ENCODE data around the gene CASP2.
A peak's percentile ranks its signal among the peaks of the same experiment; 100 is the strongest.

Gene CASP2

DNA sequence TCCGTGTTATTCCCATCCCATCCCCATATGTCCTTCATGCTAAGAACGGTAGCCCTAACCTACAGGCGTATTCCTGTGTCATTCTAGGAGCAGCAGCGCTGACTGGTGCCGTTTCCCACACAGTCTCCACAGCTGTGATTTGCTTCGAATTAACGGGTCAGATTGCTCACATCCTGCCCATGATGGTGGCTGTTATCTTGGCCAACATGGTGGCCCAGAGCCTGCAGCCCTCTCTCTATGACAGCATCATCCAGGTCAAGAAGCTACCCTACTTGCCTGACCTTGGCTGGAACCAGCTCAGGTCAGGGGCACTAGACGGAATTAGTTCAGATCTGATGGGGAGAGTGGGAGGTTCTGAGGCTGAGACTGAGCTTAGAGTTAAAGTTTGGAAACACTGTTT, 53.7 kb downstream of the CASP2 start:
- no peak for DNase-seq

DNA sequence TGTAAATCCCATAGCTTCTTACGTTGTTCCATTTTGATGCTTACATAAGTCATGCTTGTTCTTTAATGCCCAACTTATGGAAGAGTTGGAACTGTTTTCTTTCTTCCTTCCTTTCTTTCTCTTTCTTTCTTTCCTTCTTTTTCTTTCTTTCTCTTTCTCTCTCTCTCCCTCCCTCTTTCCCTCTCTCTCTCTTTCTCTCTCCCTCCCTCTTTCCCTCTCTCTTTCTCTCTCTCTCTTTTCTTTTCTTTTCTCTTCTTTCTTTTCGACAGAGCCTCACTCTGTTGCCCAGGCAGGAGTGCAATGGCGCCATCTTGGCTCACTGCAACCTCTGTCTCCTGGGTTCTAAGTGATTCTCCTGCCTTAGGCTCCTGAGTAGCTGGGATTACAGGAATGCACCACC, 55.4 kb downstream of the CASP2 start:
- no peak for DNase-seq

DNA sequence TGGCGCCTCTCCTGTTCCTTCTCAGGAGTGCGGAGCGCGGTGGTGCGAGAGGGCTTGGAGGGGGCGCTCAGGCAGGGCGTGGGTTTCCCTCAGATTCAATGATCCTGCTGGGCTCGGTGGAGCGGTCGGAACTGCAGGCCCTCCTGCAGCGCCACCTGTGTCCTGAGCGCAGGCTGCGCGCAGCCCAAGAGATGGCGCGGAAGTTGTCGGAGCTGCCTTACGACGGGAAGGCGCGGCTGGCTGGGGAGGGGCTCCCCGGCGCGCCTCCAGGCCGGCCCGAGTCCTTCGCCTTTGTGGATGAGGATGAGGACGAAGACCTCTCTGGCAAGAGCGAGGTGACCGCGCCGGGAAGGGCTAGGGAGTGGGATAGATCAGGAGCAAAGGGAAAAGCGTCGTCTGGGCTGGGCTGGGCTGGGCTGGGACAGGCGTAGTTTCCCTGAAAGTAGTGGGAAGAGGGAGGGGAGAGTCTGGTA, 57.3 kb downstream of the CASP2 start:
- DNase-seq = peak; percentile 72

DNA sequence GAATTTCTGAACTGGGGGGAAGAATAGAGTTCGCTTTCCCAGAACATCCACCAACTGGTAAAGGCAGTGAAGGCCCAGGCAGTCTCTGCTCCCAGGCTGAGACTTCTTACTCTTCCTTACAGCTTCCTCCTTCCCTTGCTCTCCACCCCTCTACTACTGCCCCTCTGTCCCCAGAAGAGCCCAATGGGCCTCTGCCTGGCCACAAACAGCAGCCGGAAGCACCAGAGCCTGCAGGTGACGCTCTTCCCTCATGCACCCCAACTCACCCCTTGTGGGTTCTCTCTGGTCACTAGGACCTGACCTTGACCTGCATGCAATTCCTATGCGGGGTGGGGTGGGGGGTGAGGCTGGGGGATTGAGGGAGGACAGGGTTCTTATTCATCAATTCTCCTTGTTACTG, 57.9 kb downstream of the CASP2 start:
- DNase-seq = no peak

DNA sequence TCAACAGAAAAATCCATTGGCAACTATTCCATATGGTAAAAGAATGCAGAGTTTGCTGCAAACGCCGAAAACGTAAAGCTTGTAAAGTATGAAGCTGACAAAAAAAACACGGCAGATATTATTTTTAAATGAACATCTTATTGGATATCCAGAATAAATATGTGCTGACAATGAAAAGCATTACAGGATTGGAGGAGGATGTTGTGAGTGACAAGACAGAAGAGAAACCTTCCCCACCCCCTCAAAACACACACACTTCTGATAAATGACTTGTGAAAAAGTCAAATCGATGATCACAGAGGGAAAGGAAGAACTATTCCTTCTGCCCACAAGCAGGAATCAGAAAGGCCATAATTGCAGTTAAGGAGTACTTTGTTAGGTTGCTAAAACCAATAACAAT, 59.8 kb downstream of the CASP2 start:
- DNase-seq = no peak

DNA sequence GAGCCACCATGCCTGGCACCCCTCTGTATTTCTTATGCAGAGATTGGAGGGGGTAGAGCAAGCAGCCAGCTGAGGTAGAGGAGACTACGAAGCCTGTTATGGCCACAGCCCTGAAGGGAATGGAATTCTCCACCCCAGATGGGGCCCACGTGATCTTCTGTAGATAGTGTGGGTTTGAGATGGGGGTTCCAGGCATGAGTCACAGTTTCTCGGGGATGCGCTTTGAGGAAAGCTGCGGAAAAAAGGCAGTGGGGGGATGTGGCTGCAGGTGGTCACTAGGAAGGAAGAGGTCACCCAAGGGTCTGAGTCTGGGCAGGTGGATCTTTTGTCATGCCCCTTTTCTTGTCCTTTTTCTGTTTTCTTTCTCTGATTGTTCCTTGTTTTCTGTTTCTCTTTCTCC, 62.9 kb downstream of the CASP2 start:
- no peak for DNase-seq

DNA sequence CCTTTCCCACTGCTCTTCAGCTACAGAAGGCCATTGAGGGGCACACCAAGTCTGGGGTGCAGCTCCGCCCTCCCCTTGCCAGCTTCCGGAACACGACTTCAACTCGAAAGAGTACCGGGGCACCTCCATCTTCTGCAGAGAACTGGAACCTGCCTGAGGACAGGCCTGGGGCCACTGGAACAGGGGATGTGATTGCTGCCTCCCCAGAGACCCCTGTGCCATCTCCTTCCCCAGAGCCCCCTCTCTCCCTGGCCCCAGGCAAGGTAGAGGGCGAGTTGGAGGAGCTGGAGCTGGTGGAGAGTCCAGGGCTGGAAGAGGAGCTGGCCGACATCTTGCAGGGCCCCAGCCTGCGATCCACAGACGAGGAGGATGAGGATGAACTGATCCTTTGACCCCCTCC, 63.4 kb downstream of the CASP2 start:
- DNase-seq = no peak

DNA sequence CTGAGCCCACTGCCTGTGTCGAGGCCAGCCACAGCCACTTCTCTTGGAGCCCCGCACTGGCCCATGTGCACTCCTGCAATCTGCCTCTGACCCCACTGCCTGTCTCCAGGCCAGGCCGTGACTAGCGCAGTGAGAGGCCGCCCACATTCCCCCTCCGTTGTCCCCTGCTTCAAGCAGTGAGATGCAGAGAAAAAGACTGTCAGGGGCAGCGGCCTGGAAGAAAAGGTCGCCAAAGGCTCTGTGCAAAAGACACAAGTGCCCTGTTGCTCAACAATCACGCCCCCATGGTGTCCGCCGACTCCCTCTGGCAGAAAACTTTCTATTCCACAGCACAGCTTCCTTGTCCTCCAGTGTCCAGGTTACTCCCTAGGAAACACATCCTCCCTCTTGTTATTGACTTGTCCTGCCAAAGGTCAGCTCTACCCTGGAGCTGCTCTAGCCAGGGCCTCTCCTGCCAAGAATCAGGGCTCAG, 64.4 kb downstream of the CASP2 start:
- no peak for DNase-seq

DNA sequence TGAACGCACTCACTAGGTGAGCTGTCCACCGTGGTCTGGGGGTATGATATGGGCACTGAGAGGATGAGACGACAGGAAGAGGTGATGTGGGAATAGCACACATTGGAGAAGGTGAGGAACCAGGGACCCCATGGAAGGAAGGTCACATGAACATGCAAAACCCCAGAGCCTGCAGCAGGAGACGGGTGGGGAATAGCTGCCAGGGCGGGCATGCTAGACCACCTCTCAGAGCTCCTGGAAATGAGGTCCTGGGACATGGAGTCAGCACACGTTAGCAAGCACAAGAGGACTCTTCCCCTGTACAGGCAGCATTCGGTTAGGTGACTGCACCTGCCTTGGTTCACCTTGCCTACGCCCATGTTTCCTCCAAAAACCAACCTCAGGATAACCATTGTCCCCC, 66.2 kb downstream of the CASP2 start:
- no peak for DNase-seq

DNA sequence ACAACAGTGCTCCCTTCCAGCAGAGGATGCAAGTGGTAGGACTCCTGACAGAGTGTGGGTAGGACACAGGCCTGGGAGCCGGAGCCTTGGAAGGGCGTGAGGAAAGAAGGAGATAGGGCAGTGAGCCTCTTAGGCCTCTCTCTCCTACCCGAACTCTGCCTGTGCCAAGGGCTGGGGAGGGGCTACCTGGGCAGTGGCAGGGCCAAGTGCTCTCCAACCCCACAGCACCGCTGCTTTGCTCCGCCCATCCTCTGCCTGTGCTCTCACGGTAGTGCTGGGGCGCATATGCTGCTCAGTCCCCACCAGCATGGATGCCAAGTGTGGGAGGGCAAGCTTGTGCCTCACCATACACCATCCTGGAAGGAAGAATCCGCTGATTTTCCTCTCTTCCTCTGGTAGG, 66.8 kb downstream of the CASP2 start:
- no peak for DNase-seq

DNA sequence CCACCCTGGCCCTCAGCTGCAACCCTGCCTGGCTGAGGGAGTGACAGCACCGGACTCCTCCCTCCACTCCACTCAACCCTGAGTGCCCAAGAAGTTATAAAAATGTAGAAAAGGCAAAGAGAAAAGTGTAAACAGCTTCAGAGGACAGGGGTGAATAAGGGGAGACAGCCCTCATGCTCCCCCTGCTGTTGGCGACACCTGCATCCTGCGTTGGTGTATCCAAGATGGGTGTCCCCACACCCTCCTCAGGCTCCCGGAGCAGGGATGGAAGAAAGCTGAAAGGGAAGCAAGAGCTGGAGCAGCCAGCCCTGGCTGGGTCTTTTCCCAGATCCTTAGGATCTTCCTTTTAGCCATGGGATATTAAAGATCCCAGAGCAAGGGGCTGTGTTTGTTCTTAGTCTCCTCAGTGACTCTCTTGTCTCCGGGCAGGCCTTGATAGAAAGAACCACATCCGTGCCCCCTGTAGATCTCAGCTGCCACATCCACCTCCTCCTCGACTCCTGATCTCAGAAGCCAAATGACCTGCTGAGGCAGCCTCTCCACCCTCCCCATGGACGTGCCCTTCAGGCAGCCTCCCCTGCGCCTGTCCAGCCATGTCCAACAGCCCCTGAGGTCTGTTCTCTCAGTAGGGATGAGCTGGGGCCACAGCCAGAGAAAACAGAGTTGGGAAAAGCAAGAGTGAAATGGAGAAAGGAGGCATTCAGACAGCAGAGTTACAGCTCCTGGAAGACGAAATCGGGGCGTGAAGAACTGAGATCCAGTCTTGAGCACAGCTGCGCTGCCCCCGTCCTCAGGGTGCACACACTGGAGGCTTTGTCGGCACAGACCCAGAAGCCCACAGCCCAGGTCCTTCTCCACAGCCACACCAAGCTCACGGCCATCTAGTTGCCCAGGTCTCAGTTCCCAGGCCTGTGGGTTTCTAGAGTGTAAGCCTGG, 67.6 kb downstream of the CASP2 start:
- DNase-seq = no peak

DNA sequence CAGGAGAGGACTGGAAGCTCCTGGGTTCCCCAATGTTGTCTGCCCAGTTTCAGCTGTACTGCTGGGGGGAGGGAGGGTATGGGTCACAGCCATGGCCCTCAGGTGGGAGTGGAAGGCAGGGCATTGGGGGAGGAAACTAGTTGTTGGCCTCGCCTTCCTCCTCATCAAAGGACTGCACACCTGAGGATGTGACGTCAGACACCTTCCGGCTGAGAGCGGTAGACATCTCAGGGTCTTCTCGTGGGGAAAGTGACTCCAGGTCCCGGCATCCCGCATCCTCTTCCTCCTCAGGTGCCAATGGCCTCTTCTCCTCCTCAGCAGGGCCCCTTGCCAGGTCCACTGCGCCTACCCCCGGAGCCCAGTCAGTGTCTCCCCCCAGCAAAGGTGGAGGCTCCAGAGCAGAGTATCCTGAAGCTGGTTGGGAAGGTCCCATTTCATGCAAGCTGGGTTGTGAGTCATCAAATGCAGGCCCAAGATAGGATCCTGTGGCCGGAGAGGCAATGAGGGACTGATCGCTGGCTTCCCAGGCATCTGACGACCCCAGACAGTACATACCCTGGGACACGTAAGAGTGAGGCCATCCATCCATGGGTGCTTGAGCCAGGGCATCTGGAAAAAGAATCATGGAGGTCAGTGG, 68.4 kb downstream of the CASP2 start:
- no peak for DNase-seq

Measured in activated naive CD4-positive, alpha-beta T cell treated with anti-CD3 and anti-CD28 coated beads, Interleukin-2, amount 50 U/mL, for 16 hours (primary cell).